HCT116 (cell line): ENCODE data around the gene INTS6. TPM values are rescaled to one million over a fixed set of nuclear protein-coding genes. Genes with fewer than 3 reads are reported as not detected.

Source experiments
- ATAC-seq: fragments of 200-7000 bp; cut with Tn5 transposase; 2 replicates; pipeline ENCODE4 v1.9.1; 2020; ENCODE audit warnings: mild to moderate bottlenecking, moderate library complexity
- BruUV-seq: library from RNA; stranded (reverse); fragments of 400-500 nt; replicated peaks from 2 replicates; lab custom pipeline; 2021; lab: Mats Ljungman, UMichigan
- CTCF ChIA-PET: fragments of 300-600 bp; sonication (Branson Sonifier 250); formaldehyde crosslinking; loops from one replicate; lab custom pipeline; 2021; ENCODE audit warnings: antibody characterized with exemption; lab: Charles Lee
- POLR2A ChIA-PET: fragments of 300-600, 350-600 bp; sonication (Branson Sonifier 250); formaldehyde crosslinking; loops from one replicate; lab custom pipeline; 2021; ENCODE audit warnings: antibody characterized with exemption; lab: Charles Lee
- RAD21 ChIA-PET, 2 experiments: fragments of 300-600 bp; sonication (Branson Sonifier 250); formaldehyde crosslinking; loops; one replicate each; lab custom pipeline; 2023; ENCODE audit warnings: low total read pairs in 2 of 2; ENCODE audit not compliant: uncharacterized antibody in 2 of 2, unreplicated experiment in 2 of 2, low non-redundant PET in 1 of 2; lab: Charles Lee
- DNase-seq: peaks from one replicate; pipeline ENCODE4 v3.0.0-alpha.2; 2010; ENCODE audit warnings: low read depth, low spot score
- H2AFZ ChIP-seq: fragments of 200-600 bp; shearing (Covaris generic), sonication (generic); 2 replicates; pipeline ENCODE4 v1.6.1; 2017; ENCODE audit warnings: low read depth, mixed run types, mixed read lengths, antibody characterized with exemption, low read length; ENCODE audit not compliant: poor library complexity, severe bottlenecking
- H3K27ac ChIP-seq: 2 replicates; pipeline ENCODE4 v1.5.1; 2012; ENCODE audit warnings: low read depth, low read length
- H3K27me3 ChIP-seq: fragments of 200-600 bp; sonication (generic); 2 replicates; pipeline ENCODE4 v1.6.1; 2016; ENCODE audit warnings: mixed run types, low read length, mixed read lengths; ENCODE audit not compliant: insufficient read depth
- H3K36me3 ChIP-seq, 2 experiments: fragments of 200-500 bp in 1 of 2; fragments of 200-600 bp in 1 of 2; sonication (Bioruptor generic) in 1 of 2; sonication (generic) in 1 of 2; 2 replicates each; pipeline versions ENCODE4 v1.5.1 to v1.6.1; 2014 to 2016; ENCODE audit warnings: low read length in 2 of 2, inconsistent platforms in 1 of 2, mixed read lengths in 1 of 2, mixed run types in 1 of 2; ENCODE audit not compliant: insufficient read depth in 2 of 2, control insufficient read depth in 1 of 2
- H3K4me1 ChIP-seq, 2 experiments: fragments of 200-600 bp in 1 of 2; sonication (generic) in 1 of 2; 2 replicates each; pipeline versions ENCODE4 v1.5.1 to v1.6.1; 2012 to 2017; ENCODE audit warnings: low read length in 2 of 2, inconsistent platforms in 1 of 2, mild to moderate bottlenecking in 1 of 2, mixed read lengths in 1 of 2, mixed run types in 1 of 2, moderate library complexity in 1 of 2; ENCODE audit not compliant: insufficient read depth in 2 of 2, control insufficient read depth in 1 of 2
- H3K4me2 ChIP-seq: fragments of 200-600 bp; sonication (generic); 2 replicates; pipeline ENCODE4 v1.6.1; 2017; ENCODE audit warnings: mixed run types, low read length, mixed read lengths
- H3K4me3 ChIP-seq, 2 experiments: fragments of 200-600 bp in 1 of 2; sonication (generic) in 1 of 2; replicated peaks in 1 of 2; 2 replicates each; pipeline ENCODE4 v1.5.1; 2011 to 2016; ENCODE audit warnings: low read length in 2 of 2, control low read depth in 1 of 2, low read depth in 1 of 2, mild to moderate bottlenecking in 1 of 2, mixed read lengths in 1 of 2, mixed run types in 1 of 2
- H3K79me2 ChIP-seq: fragments of 200-600 bp; sonication (generic); 2 replicates; pipeline ENCODE4 v1.6.1; 2017; ENCODE audit warnings: mild to moderate bottlenecking, mixed run types, low read length, moderate library complexity, mixed read lengths; ENCODE audit not compliant: insufficient read depth
- H3K9ac ChIP-seq: fragments of 200-600 bp; sonication (generic); 2 replicates; pipeline ENCODE4 v1.6.1; 2016; ENCODE audit warnings: low read length, mixed read lengths
- H3K9me2 ChIP-seq: fragments of 200-600 bp; sonication (generic), shearing (Covaris generic); 2 replicates; pipeline ENCODE4 v1.6.1; 2017; ENCODE audit warnings: mixed run types, mild to moderate bottlenecking, moderate library complexity; ENCODE audit not compliant: insufficient read depth
- H3K9me3 ChIP-seq, 2 experiments: fragments of 200-500 bp in 1 of 2; fragments of 200-600 bp in 1 of 2; sonication (Bioruptor generic) in 1 of 2; sonication (generic) in 1 of 2; 2 replicates each; pipeline ENCODE4 v1.6.1; 2014 to 2017; ENCODE audit warnings: low read length in 2 of 2, mixed read lengths in 2 of 2, inconsistent platforms in 1 of 2, low read depth in 1 of 2, mild to moderate bottlenecking in 1 of 2, mixed run types in 1 of 2, moderate library complexity in 1 of 2; ENCODE audit not compliant: control insufficient read depth in 1 of 2, insufficient read depth in 1 of 2
- H4K20me1 ChIP-seq: fragments of 200-600 bp; sonication (generic), shearing (Covaris generic); 2 replicates; pipeline ENCODE4 v1.6.1; 2017; ENCODE audit warnings: mixed run types, mild to moderate bottlenecking, moderate library complexity; ENCODE audit not compliant: insufficient read depth
- CEBPB ChIP-seq: IDR thresholded peaks from 2 replicates; pipeline ENCODE4 v1.6.1; 2012; ENCODE audit warnings: low read depth
- ELF1 ChIP-seq: IDR thresholded peaks from 2 replicates; pipeline ENCODE4 v1.6.1; 2012; ENCODE audit warnings: low read depth, borderline replicate concordance
- EZH2 ChIP-seq: fragments of 200-600 bp; sonication (generic); IDR thresholded peaks from 2 replicates; pipeline ENCODE4 v1.6.1; 2017; ENCODE audit warnings: antibody characterized with exemption, mixed run types
- FOSL1 ChIP-seq: IDR thresholded peaks from 2 replicates; pipeline ENCODE4 v1.6.1; 2012; ENCODE audit warnings: low read depth
- JUND ChIP-seq: IDR thresholded peaks from 2 replicates; pipeline ENCODE4 v1.6.1; 2012
- POLR2A ChIP-seq: IDR thresholded peaks from 2 replicates; pipeline ENCODE4 v1.7.0; 2011; ENCODE audit warnings: borderline replicate concordance; ENCODE audit not compliant: insufficient read depth, insufficient read length; ENCODE audit errors: extremely low read depth
- POLR2AphosphoS5 ChIP-seq: IDR thresholded peaks from 2 replicates; pipeline ENCODE4 v1.6.1; 2011; ENCODE audit warnings: mild to moderate bottlenecking, low read depth, low read length, moderate library complexity
- RAD21 ChIP-seq: IDR thresholded peaks from 2 replicates; pipeline ENCODE4 v1.6.1; 2012; ENCODE audit warnings: low read depth, mild to moderate bottlenecking
- SP1 ChIP-seq: IDR thresholded peaks from 2 replicates; pipeline ENCODE4 v1.6.1; 2012; ENCODE audit warnings: low read depth
- TCF7L2 ChIP-seq: IDR thresholded peaks from 2 replicates; pipeline ENCODE4 v1.7.0; 2011; ENCODE audit warnings: borderline replicate concordance, inconsistent platforms; ENCODE audit not compliant: insufficient read depth, insufficient read length; ENCODE audit errors: extremely low read depth
- YY1 ChIP-seq: IDR thresholded peaks from 2 replicates; pipeline ENCODE4 v1.6.1; 2011; ENCODE audit warnings: low read length, low read depth, moderate library complexity, mild to moderate bottlenecking; ENCODE audit not compliant: insufficient replicate concordance; ENCODE audit errors: extremely low read depth
- ZNF274 ChIP-seq: fragments of 200-500 bp; sonication (Bioruptor generic); IDR thresholded peaks from 2 replicates; pipeline ENCODE4 v1.6.1; 2014; ENCODE audit warnings: mild to moderate bottlenecking, low read depth, low read length, inconsistent platforms
- intact Hi-C: fragments of 100-400 bp; cut with micrococcal nuclease; formaldehyde crosslinking; loops from 2 replicates; pipeline ENCODE4 v1.10.0; 2022
- total RNA-seq: library from RNA; stranded (reverse); gene quantifications from one replicate; pipeline ENCODE4 v1.2.1, GENCODE V29; 2021; ENCODE audit not compliant: unreplicated experiment
- TF ChIP-seq, protein P1 (sequence below): IDR thresholded peaks from 2 replicates; pipeline ENCODE4 v1.6.1; 2012; ENCODE audit warnings: low read depth
- TF ChIP-seq, protein P2 (sequence below): IDR thresholded peaks from 2 replicates; pipeline ENCODE4 v1.6.1; 2011; ENCODE audit warnings: mild to moderate bottlenecking, low read length, moderate library complexity; ENCODE audit not compliant: insufficient replicate concordance; ENCODE audit errors: extremely low read depth
- TF ChIP-seq, protein P3 (sequence below): IDR thresholded peaks from 2 replicates; pipeline ENCODE4 v1.6.1; 2012
- TF ChIP-seq, protein P4 (sequence below): IDR thresholded peaks from 2 replicates; pipeline ENCODE4 v1.6.1; 2012
- TF ChIP-seq, protein P5 (sequence below), 3 experiments: fragments of 200-600 bp in 1 of 3; sonication (generic) in 1 of 3; IDR thresholded peaks in 2 of 3; conservative IDR thresholded peaks in 1 of 3; 2 replicates each; pipeline ENCODE4 v1.5.1; 2012 to 2017; ENCODE audit warnings: low read depth in 2 of 3, low read length in 2 of 3, antibody characterized with exemption in 1 of 3, borderline replicate concordance in 1 of 3, control low read depth in 1 of 3, mild to moderate bottlenecking in 1 of 3, mixed read lengths in 1 of 3, mixed run types in 1 of 3, moderate library complexity in 1 of 3; ENCODE audit not compliant: insufficient read depth in 1 of 3

Gene INTS6
- total RNA-seq, 1 experiment from 2014 or later = 44.7 TPM

DNA sequence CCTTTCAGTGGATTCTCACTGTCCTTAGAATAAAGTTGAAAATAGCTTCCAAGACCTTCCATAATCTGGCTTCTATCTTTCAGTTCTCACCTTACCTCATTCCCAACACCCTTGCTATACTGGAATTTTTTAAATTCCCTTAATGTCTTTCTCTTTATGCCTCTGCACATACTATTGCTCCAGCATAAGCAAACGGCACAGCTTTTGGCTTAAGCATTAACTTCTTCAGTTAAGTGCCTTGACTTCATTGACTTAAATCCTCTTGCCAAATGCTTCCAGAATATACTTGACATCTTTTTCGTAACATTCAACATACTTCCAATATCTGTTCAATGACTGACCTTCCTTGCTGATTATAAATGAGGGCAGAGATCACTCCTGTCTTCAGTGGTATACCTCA, 79.4 kb downstream of the INTS6 start:
- Histone ChIP-seq H3K27me3 (no peaks in the 10 kb centered on the region), H3K27ac (no peak overlapping the region), H3K4me2 (no peak overlapping the region), H3K9ac (no peak overlapping the region), H3K79me2 (peaks cover 3% of the 10 kb centered on the region; the same call in 1 of the 2 replicates), H3K9me2 (no peaks in the 10 kb centered on the region), H4K20me1 (no peaks in the 10 kb centered on the region), H3K9me3 (no peaks in the 10 kb centered on the region), H3K36me3 (peaks cover 16 to 29% of the 10 kb centered on the region in 2 experiments), H2AFZ (no peak overlapping the region), H3K4me3 (no peak overlapping the region), H3K4me1 (no peaks in the 10 kb centered on the region)
- CTCF ChIA-PET = no interaction called here
- BruUV-seq = no TSS peak
- POLR2A ChIA-PET = no interaction called here
- intact Hi-C loops = no loop called here
- ATAC-seq = no peak
- TF ChIP-seq, protein P1, sequence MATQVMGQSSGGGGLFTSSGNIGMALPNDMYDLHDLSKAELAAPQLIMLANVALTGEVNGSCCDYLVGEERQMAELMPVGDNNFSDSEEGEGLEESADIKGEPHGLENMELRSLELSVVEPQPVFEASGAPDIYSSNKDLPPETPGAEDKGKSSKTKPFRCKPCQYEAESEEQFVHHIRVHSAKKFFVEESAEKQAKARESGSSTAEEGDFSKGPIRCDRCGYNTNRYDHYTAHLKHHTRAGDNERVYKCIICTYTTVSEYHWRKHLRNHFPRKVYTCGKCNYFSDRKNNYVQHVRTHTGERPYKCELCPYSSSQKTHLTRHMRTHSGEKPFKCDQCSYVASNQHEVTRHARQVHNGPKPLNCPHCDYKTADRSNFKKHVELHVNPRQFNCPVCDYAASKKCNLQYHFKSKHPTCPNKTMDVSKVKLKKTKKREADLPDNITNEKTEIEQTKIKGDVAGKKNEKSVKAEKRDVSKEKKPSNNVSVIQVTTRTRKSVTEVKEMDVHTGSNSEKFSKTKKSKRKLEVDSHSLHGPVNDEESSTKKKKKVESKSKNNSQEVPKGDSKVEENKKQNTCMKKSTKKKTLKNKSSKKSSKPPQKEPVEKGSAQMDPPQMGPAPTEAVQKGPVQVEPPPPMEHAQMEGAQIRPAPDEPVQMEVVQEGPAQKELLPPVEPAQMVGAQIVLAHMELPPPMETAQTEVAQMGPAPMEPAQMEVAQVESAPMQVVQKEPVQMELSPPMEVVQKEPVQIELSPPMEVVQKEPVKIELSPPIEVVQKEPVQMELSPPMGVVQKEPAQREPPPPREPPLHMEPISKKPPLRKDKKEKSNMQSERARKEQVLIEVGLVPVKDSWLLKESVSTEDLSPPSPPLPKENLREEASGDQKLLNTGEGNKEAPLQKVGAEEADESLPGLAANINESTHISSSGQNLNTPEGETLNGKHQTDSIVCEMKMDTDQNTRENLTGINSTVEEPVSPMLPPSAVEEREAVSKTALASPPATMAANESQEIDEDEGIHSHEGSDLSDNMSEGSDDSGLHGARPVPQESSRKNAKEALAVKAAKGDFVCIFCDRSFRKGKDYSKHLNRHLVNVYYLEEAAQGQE = no peak
- no peak for TF ChIP-seq JUND
- TF ChIP-seq SP1 = no peak
- TF ChIP-seq, protein P2, sequence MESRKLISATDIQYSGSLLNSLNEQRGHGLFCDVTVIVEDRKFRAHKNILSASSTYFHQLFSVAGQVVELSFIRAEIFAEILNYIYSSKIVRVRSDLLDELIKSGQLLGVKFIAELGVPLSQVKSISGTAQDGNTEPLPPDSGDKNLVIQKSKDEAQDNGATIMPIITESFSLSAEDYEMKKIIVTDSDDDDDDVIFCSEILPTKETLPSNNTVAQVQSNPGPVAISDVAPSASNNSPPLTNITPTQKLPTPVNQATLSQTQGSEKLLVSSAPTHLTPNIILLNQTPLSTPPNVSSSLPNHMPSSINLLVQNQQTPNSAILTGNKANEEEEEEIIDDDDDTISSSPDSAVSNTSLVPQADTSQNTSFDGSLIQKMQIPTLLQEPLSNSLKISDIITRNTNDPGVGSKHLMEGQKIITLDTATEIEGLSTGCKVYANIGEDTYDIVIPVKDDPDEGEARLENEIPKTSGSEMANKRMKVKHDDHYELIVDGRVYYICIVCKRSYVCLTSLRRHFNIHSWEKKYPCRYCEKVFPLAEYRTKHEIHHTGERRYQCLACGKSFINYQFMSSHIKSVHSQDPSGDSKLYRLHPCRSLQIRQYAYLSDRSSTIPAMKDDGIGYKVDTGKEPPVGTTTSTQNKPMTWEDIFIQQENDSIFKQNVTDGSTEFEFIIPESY = no peak
- no peak for TF ChIP-seq TCF7L2
- TF ChIP-seq, protein P3, sequence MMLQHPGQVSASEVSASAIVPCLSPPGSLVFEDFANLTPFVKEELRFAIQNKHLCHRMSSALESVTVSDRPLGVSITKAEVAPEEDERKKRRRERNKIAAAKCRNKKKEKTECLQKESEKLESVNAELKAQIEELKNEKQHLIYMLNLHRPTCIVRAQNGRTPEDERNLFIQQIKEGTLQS = no peak
- TF ChIP-seq FOSL1 = no peak
- TF ChIP-seq ZNF274 = no peak
- TF ChIP-seq, protein P4, sequence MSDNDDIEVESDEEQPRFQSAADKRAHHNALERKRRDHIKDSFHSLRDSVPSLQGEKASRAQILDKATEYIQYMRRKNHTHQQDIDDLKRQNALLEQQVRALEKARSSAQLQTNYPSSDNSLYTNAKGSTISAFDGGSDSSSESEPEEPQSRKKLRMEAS = no peak
- TF ChIP-seq POLR2AphosphoS5 = no peak
- no peak for TF ChIP-seq CEBPB
- TF ChIP-seq ELF1 = no peak
- no peak for TF ChIP-seq EZH2
- no peak for TF ChIP-seq POLR2A
- TF ChIP-seq, protein P5, sequence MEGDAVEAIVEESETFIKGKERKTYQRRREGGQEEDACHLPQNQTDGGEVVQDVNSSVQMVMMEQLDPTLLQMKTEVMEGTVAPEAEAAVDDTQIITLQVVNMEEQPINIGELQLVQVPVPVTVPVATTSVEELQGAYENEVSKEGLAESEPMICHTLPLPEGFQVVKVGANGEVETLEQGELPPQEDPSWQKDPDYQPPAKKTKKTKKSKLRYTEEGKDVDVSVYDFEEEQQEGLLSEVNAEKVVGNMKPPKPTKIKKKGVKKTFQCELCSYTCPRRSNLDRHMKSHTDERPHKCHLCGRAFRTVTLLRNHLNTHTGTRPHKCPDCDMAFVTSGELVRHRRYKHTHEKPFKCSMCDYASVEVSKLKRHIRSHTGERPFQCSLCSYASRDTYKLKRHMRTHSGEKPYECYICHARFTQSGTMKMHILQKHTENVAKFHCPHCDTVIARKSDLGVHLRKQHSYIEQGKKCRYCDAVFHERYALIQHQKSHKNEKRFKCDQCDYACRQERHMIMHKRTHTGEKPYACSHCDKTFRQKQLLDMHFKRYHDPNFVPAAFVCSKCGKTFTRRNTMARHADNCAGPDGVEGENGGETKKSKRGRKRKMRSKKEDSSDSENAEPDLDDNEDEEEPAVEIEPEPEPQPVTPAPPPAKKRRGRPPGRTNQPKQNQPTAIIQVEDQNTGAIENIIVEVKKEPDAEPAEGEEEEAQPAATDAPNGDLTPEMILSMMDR (IDR thresholded peaks at IDR 0.05 in 2 of 3, conservative IDR thresholded peaks at IDR 0.05 in 1 of 3; ENCODE audit: borderline replicate concordance in 1 of 3, insufficient read depth in 1 of 3, low read depth in 2 of 3, low read length in 2 of 3) = no peak
- TF ChIP-seq RAD21 = no peak
- no peak for TF ChIP-seq YY1
- DNase-seq = no peak
- RAD21 ChIA-PET = no interaction called here
